ENCODE results near the gene DPH7.
"Not testable (repeated sequence)": the region's sequence is repeated elsewhere in the genome, so short reads cannot be mapped to it uniquely, and the experiment has no call there.

The DPH7 gene

DNA sequence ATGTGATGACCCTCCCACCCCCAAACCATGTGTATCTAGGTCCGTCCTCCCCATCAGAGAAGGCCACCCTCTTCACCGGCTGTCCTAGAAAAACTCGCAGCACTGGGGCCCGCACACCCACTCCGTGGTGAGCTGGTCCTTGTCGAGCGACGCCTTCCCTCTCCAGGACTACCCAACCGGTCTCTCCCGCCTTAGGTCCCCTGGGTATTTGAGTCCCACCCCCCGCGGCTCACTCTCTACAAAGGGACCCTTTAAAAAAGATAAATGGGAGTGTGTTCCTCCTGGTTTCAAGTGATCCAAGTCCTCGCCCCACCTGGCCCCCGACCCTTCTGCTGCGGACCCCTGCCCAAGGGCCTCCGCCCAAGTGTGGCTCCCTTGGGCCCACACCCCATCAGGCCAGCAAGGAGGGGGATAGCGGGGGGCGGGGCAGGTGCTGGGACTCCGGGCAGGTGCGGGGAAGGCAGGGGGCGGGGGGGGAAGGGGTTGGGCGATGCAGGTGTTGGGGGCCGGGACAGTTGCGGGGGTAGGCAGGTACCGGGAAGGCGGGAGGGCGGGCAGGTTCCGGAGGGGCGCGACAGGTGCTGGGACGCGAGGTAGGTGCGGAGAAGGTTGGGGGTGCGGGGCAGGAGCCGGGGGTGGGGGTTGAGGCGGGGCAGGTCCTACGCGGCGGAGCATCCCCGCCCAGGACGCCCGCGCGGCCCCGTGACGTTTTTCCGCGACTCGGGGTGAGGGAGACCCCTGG lies 25.8 kb upstream of the DPH7 start:
- H3K9me3 ChIP-seq (ENCODE audit: insufficient read depth, low read depth, low read length): no peaks in the 10 kb centered on the region
- H3K4me1 ChIP-seq (ENCODE audit: insufficient read depth, low read length): no peaks in the 10 kb centered on the region; the same call in 1 of the 2 replicates
- H3K4me3 ChIP-seq (ENCODE audit: low read length): no peak overlapping the region; the same call in 1 of the 2 replicates
- no peak overlapping the region for H3K9ac ChIP-seq (ENCODE audit: low read depth, low read length)
- H3K27me3 ChIP-seq (ENCODE audit: insufficient read depth, low read length): peaks cover 28% of the 10 kb centered on the region
- no peak overlapping the region for H3K27ac ChIP-seq (ENCODE audit: low read length)
- no peaks in the 10 kb centered on the region for H3K36me3 ChIP-seq (ENCODE audit: insufficient read depth, low read depth, low read length)

DNA sequence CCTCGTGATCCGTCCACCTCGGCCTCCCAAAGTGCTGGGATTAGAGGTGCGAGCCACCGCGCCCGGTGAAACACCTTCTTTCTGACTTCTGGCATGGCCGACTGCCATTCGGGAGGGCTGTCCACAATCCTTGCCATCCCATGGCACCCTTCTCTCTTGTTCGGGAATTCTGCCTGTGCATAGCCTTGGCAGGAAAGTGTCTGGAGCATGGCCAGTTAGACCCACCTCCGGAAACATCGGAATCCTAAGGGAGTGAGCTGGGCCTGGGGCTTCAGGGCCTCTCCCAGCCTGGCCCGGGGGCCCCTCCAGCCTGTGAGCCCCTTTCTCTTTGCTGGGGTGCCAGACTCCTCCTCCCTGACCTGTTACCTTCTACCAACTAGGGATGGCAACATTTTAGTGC lies 25.2 kb upstream of the DPH7 start:
- H3K4me1 ChIP-seq (ENCODE audit: insufficient read depth, low read length): no peaks in the 10 kb centered on the region; the same call in 1 of the 2 replicates
- no peaks in the 10 kb centered on the region for H3K36me3 ChIP-seq (ENCODE audit: insufficient read depth, low read depth, low read length)
- H3K9me3 ChIP-seq (ENCODE audit: insufficient read depth, low read depth, low read length): no peaks in the 10 kb centered on the region
- H3K4me3 ChIP-seq (ENCODE audit: low read length): no peak overlapping the region
- no peak overlapping the region for H3K9ac ChIP-seq (ENCODE audit: low read depth, low read length)
- H3K27ac ChIP-seq (ENCODE audit: low read length): no peak overlapping the region
- peaks cover 28% of the 10 kb centered on the region for H3K27me3 ChIP-seq (ENCODE audit: insufficient read depth, low read length)

DNA sequence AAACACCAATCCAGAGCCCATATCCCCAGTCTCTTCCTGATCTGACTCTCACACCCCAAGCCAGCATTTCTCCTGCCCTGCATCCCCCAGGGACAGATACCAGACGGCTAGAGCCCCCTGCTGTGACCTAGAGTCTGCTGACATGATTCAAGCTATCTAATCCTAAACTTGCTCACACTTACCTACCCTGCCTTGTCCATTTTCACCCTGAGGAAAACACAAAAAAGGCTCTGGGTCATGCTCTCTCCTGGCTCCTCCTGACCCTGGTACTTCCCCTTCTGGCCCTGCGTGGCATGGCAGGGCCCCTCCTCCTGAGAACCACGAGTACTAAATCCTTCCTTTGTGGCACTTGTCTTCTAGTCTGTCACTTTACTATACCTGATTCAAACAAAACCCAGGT lies 23.9 kb upstream of the DPH7 start:
- no peaks in the 10 kb centered on the region for H3K36me3 ChIP-seq (ENCODE audit: insufficient read depth, low read depth, low read length)
- H3K9ac ChIP-seq (ENCODE audit: low read depth, low read length): no peak overlapping the region
- peaks cover 28% of the 10 kb centered on the region for H3K27me3 ChIP-seq (ENCODE audit: insufficient read depth, low read length)
- H3K9me3 ChIP-seq (ENCODE audit: insufficient read depth, low read depth, low read length): no peaks in the 10 kb centered on the region
- H3K4me3 ChIP-seq (ENCODE audit: low read length): no peak overlapping the region
- no peaks in the 10 kb centered on the region; the same call in 1 of the 2 replicates for H3K4me1 ChIP-seq (ENCODE audit: insufficient read depth, low read length)
- no peak overlapping the region for H3K27ac ChIP-seq (ENCODE audit: low read length)

DNA sequence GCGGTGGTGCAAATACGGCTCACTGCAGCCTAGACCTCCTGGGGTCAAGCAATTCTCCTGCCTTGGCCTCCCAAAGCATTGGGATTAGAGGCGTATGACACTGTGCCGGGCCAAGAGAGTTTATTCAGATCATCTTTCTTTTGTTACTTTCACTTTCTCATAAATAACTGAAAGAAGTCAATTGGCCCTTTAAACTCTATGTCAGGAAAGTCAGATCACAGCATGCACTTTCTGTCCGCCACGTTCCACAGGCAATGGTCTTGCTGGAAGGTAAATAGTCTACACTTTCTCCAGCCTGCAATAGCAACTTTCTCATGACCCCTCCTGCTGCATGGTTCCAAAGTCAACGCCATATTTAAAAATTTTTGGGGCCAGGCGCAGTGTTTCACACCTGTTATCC lies 20.2 kb upstream of the DPH7 start:
- H3K9me3 ChIP-seq (ENCODE audit: insufficient read depth, low read depth, low read length): no peaks in the 10 kb centered on the region
- H3K9ac ChIP-seq (ENCODE audit: low read depth, low read length): no peak overlapping the region
- no peak overlapping the region for H3K27ac ChIP-seq (ENCODE audit: low read length)
- H3K4me3 ChIP-seq (ENCODE audit: low read length): no peak overlapping the region
- no peaks in the 10 kb centered on the region for H3K36me3 ChIP-seq (ENCODE audit: insufficient read depth, low read depth, low read length)
- H3K4me1 ChIP-seq (ENCODE audit: insufficient read depth, low read length): no peaks in the 10 kb centered on the region
- peaks cover 13% of the 10 kb centered on the region for H3K27me3 ChIP-seq (ENCODE audit: insufficient read depth, low read length)

DNA sequence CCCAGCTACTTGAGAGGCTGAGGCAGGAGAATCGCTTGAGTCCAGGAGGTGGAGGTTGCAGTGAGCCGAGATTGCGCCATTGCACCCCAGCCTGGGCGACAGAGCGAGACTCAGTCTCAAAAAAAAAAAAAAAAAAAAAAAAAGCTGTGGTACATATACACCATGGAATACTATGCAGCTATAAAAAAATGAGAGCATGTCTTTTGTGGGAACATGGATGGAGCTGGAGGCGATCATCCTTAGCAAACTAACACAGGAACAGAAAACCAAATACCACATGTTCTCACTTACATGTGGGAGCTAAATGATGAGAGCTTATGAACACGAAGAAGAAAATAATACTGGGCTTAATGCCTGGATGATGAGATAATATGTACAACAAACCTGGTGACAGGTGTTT lies 17.9 kb upstream of the DPH7 start:
- not testable (repeated sequence) for H3K27me3 ChIP-seq (ENCODE audit: insufficient read depth, low read length); H3K9me3 ChIP-seq (ENCODE audit: insufficient read depth, low read depth, low read length); H3K27ac ChIP-seq (ENCODE audit: low read length); H3K4me3 ChIP-seq (ENCODE audit: low read length); H3K4me1 ChIP-seq (ENCODE audit: insufficient read depth, low read length); H3K9ac ChIP-seq (ENCODE audit: low read depth, low read length); H3K36me3 ChIP-seq (ENCODE audit: insufficient read depth, low read depth, low read length)

DNA sequence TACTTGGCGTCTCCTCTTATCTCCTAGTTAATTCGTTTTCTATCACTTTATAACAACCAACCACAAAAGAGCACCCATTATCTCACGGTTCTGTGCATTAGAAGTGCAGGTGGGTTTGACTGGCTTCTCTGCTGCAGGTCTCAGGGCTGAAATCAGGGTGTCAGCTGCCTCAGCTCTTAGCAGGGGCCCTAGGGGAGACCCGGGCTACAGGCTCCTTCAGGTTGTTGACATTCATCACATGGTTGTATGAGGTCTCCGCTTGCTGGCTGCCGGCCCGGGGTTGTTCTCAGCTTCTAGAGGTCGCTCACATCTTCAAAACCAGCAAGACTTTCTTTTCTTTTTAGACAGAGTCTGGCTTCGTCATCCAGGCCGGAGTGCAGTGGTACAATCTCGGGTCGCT lies 14.5 kb upstream of the DPH7 start:
- H3K4me3 ChIP-seq (ENCODE audit: low read length): no peak overlapping the region
- no peak overlapping the region for H3K27ac ChIP-seq (ENCODE audit: low read length)
- H3K9ac ChIP-seq (ENCODE audit: low read depth, low read length): no peak overlapping the region

DNA sequence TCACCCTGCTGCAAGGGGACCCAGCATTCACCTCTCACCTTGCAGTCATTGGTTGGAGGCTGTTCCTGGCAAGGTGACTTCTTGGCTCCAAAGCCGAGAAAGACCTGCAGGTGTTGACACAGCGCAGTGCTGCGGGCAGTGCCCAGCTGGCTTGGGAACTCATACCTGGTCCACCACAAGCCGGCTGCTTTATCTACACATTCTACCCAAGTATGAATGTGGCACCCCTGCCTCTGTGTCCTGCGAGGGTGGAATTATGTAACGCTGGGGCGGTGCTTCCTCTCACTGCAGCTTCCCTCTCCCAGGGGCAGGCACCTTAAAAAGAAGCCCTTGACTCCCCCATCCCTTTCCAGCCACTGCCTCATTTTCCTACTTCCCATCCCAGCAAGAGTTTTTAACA lies 14.0 kb upstream of the DPH7 start:
- Histone ChIP-seq H3K4me1 (ENCODE audit: insufficient read depth, low read length) (peaks cover 6% of the 10 kb centered on the region; the same call in 1 of the 2 replicates), H3K4me3 (ENCODE audit: low read length) (no peak overlapping the region), H3K36me3 (ENCODE audit: insufficient read depth, low read depth, low read length) (peaks cover 11% of the 10 kb centered on the region), H3K9me3 (ENCODE audit: insufficient read depth, low read depth, low read length) (no peaks in the 10 kb centered on the region), H3K9ac (ENCODE audit: low read depth, low read length) (no peak overlapping the region), H3K27me3 (ENCODE audit: insufficient read depth, low read length) (peaks cover 9% of the 10 kb centered on the region; the same call in 1 of the 2 replicates), H3K27ac (ENCODE audit: low read length) (no peak overlapping the region)

More for the DNA sequence above, 14.5 kb upstream of the DPH7 start:
- Histone ChIP-seq H3K9me3 (ENCODE audit: insufficient read depth, low read depth, low read length) (no peaks in the 10 kb centered on the region), H3K4me1 (ENCODE audit: insufficient read depth, low read length) (peaks cover 6% of the 10 kb centered on the region; the same call in 1 of the 2 replicates), H3K36me3 (ENCODE audit: insufficient read depth, low read depth, low read length) (peaks cover 7% of the 10 kb centered on the region), H3K27me3 (ENCODE audit: insufficient read depth, low read length) (peaks cover 9% of the 10 kb centered on the region; the same call in 1 of the 2 replicates)

DNA sequence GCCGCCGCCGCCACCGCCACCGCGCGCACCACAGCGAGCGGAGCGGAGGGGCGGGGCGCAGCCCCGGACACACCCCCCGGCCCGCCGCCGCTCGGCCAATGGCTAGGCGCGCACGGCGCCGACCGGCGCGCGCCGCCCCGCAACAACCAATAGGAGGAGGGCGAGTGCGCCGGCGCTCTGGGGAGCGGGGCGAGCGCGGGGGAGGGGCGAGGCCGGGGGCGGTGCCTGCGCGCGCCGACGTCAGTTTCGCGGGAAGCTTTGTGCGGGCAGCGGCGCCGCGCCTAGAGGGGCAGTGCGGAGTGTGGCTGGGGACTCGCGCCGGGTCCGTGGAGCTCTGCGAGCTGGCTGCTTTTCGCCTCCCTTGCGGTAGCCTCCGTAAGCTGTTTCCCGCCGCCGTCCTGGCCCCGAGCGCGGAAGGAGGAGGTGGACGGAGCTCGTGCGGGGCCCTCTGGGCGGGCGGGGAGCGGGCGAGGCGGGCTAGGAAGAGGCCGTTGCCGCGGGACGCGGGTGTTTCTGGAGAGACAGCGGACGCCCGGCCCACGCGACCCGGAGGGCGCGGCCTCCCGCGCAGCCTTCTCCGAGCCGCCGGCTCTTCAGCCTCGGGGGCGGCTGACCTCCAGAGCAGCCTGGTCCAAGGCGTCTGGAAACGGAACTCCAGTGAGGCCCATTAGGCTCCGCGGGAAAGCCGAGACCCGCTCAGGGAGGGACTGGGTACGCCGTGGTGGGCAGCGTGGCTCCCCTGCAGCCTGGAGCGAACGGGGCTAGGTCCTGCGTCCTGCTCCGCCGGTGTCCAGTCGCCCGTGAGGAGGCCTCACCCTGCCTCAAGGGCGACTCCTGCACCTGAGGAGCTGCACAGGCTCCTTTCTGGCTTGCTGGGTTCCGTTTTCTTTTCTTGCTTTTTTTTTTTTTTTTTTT lies 12.0 kb upstream of the DPH7 start, which contains the start of gene ZMYND19:
Gene ZMYND19 (minus strand): TSS at position 44 of the 915 bp plus-strand sequence. CDS start 249 bp downstream, outside the sequence.
- H3K4me3 ChIP-seq (ENCODE audit: low read length): peak within 1 kb of the TSS; percentile 85
- H3K27ac ChIP-seq (ENCODE audit: low read length): no peak within 1 kb of the TSS
- H3K9me3 ChIP-seq (ENCODE audit: insufficient read depth, low read depth, low read length): no peaks in the 10 kb centered on the region
- H3K9ac ChIP-seq (ENCODE audit: low read depth, low read length): peak within 1 kb of the TSS; percentile 81
- peaks cover 9% of the 10 kb centered on the region; the same call in 1 of the 2 replicates for H3K27me3 ChIP-seq (ENCODE audit: insufficient read depth, low read length)
- H3K4me1 ChIP-seq (ENCODE audit: insufficient read depth, low read length): peaks cover 6% of the 10 kb centered on the region; the same call in 1 of the 2 replicates
- H3K36me3 ChIP-seq (ENCODE audit: insufficient read depth, low read depth, low read length): peaks cover 32% of the 10 kb centered on the region

DNA sequence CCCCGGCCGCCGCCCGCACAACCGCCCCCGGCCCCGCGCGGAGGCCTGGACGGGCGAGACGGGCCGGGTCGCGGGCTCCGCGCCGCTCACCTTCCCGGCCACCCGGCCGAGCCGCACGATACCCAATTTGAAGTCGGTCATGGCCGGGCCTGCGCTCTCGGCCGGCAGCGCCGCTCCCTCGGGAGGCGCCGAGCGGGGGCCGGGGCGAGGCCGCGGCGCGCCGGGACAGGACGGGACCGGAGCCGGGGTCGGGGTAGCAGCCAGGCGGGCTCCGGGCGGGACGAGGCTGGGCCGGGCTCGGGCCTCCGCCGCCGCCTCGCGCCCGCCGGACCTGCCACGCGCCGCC lies 11.4 kb upstream of the DPH7 start:
- peaks cover 38% of the 10 kb centered on the region for H3K36me3 ChIP-seq (ENCODE audit: insufficient read depth, low read depth, low read length)
- peaks cover 6% of the 10 kb centered on the region; the same call in 1 of the 2 replicates for H3K4me1 ChIP-seq (ENCODE audit: insufficient read depth, low read length)
- H3K27me3 ChIP-seq (ENCODE audit: insufficient read depth, low read length): peaks cover 9% of the 10 kb centered on the region; the same call in 1 of the 2 replicates
- H3K9ac ChIP-seq (ENCODE audit: low read depth, low read length): no peak overlapping the region
- no peak overlapping the region for H3K27ac ChIP-seq (ENCODE audit: low read length)
- H3K9me3 ChIP-seq (ENCODE audit: insufficient read depth, low read depth, low read length): no peaks in the 10 kb centered on the region
- H3K4me3 ChIP-seq (ENCODE audit: low read length): peak overlapping the region; percentile 85; the same call in 1 of the 2 replicates

DNA sequence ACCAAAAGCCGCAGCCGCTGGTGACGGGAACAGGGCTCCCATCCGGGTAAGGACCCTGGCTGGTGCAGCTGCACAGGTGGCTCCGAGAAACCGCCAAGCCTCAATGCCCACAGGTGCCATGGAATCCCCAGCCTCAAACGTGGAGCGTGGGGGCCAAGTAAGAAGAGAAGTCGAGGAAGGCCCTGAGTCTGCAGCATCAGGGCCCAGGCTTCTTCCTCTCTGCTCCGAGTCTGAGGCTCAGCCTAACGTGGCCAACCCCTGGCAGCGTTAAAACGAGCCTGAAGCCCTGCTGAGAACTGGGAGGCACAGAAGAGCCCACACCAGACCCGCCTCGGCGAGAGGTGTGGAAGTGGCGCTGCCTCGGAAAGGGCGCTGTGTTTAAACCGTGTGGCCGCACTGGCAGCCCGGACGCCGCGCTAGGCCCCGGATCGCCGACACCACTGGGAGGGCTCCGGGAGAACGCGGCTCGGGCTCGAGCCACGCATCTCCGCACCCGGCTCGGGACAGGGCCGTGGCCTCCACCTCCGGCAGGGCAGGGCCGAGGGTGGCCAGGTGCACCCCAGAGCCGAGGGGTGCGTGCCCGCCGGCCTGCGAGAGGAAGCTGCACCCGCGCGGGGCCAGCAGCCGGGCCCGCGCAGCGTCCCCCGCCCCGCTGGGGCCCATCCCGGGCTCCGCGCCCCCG lies 10.9 kb upstream of the DPH7 start:
- H3K36me3 ChIP-seq (ENCODE audit: insufficient read depth, low read depth, low read length): peaks cover 43% of the 10 kb centered on the region
- no peak overlapping the region for H3K27ac ChIP-seq (ENCODE audit: low read length)
- H3K4me1 ChIP-seq (ENCODE audit: insufficient read depth, low read length): peaks cover 6% of the 10 kb centered on the region; the same call in 1 of the 2 replicates
- H3K27me3 ChIP-seq (ENCODE audit: insufficient read depth, low read length): peaks cover 9% of the 10 kb centered on the region; the same call in 1 of the 2 replicates
- peak overlapping the region; percentile 81 for H3K9ac ChIP-seq (ENCODE audit: low read depth, low read length)
- H3K4me3 ChIP-seq (ENCODE audit: low read length): peak overlapping the region; percentile 85
- H3K9me3 ChIP-seq (ENCODE audit: insufficient read depth, low read depth, low read length): no peaks in the 10 kb centered on the region

DNA sequence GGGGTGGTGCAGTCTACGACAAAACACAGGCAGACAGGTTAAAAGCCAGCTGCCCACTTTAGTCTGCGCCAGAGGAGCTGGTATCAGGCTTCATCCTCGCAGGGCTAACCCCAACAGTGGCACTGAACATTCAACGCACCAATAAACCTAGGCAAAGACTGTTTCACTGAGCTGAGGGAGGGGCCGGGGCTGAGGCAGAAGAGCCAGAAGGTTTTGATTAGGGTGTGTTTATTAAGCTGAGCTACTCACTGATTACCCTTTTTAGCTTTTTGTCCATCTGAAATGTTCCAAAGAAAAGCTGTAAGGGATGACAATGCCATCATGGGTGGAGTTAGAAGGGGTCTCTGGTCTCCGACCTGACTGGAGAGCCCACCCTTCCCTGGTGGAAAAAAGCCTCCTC lies 10.2 kb upstream of the DPH7 start:
- peaks cover 50% of the 10 kb centered on the region for H3K36me3 ChIP-seq (ENCODE audit: insufficient read depth, low read depth, low read length)

More for the DNA sequence above, 10.2 kb upstream of the DPH7 start:
- peaks cover 9% of the 10 kb centered on the region; the same call in 1 of the 2 replicates for H3K27me3 ChIP-seq (ENCODE audit: insufficient read depth, low read length)
- peak overlapping the region; percentile 85 for H3K4me3 ChIP-seq (ENCODE audit: low read length)
- peaks cover 6% of the 10 kb centered on the region; the same call in 1 of the 2 replicates for H3K4me1 ChIP-seq (ENCODE audit: insufficient read depth, low read length)
- H3K9ac ChIP-seq (ENCODE audit: low read depth, low read length): peak overlapping the region; percentile 81
- no peak overlapping the region for H3K27ac ChIP-seq (ENCODE audit: low read length)
- H3K9me3 ChIP-seq (ENCODE audit: insufficient read depth, low read depth, low read length): no peaks in the 10 kb centered on the region

All from iPS-20b (cell line).